ENCODE data around the gene COL28A1. TPM values are rescaled to one million over a fixed set of nuclear protein-coding genes. Genes with fewer than 3 reads are reported as not detected.
"Not testable (repeated sequence)": the region's sequence is repeated elsewhere in the genome, so short reads cannot be mapped to it uniquely, and the experiment has no call there.

Gene COL28A1
- total RNA-seq, 2 donors from 2014 or later = 0.09 TPM; not detected in 1

DNA sequence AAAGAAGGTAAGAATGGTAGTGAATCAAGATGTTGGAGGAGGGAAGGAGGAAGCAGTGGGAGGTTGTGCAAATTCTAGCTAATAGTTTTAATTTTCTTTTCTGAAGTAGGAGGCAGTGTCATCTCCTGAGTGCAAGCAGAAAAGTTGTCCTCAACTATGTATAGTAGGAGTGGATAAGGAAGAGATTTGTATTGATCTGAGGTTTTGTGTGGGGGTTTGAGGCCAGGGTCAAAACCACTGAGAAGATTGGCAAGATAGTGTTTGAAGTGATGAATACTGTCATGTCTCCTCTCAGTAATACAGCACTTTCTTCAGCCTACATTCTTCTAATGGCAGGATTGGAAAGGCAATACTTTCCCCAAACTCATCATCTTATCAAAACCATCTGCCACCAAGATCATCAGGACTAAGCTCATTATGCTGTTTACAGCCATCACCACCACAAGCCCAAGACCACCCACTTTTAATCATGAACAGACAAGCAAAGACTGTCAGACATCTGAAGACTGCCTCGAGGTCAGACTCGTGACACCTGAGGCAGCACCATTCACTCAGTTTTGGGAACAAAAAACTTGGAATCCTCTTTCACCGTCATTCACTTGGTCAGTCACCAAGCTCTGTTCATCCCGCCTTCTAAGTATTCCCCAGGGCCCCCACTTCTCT, 29.5 kb upstream of the COL28A1 start:
- DNase-seq (ENCODE audit: low spot score in 2 of 2) = no peak
- Mint-ChIP-seq H3K27ac (no peak overlapping the region), H3K9me3 (peaks cover 0 to 1% of the 10 kb centered on the region in 2 donors), H3K36me3 (peaks cover 14 to 24% of the 10 kb centered on the region in 2 donors)
- peak in 1 of 2 donors; percentile 10 for ATAC-seq

DNA sequence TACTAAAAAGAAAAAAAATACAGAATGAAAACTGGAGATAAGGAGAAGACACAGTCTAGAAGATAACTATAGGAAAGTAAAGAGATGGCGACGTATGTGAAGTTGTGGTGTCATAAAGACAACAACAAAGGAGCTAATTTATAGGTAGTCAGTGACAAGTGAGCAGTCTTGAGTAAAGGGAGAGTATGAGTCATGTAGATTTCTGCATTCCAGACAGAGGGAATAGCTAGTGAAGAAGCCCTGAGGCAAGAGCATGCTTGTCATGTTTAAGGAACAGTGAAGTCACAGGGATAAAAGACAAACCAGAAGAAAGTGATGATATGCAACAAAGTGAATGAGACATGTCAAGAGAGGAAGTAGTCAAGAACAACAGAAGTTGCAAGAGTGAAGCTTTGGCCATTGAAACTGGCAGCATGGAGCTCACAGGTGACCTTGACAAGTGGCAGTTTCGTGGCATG, 28.7 kb upstream of the COL28A1 start:
- DNase-seq (ENCODE audit: low spot score in 2 of 2) = no peak
- Mint-ChIP-seq H3K9me3 (peaks cover 0 to 4% of the 10 kb centered on the region in 2 donors), H3K27ac (no peak overlapping the region), H3K36me3 (peaks cover 13 to 16% of the 10 kb centered on the region in 2 donors)
- ATAC-seq = no peak

DNA sequence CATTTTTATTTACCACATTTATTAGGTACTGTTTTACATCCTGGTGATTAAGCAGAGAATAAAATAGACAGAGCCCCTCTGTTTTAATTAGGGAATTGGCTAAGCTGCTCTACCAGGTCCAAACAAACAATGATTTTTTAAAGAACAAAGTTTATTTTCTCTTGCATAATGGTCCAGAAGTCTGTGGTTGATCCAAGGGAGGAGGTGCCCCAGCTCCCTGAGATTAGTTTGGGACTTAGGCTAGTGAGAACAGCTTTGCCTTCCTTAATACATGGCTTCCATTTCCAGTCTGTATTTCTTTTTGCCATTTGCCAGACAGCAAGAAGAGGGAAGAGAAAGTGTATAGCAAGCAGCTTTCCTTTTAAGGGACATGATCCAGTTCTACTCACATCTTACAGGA, 28.1 kb upstream of the COL28A1 start:
- DNase-seq (ENCODE audit: low spot score in 2 of 2) = no peak
- Mint-ChIP-seq H3K9me3 (peaks cover 3 to 9% of the 10 kb centered on the region in 2 donors), H3K27ac (no peak overlapping the region), H3K36me3 (peaks cover 10 to 15% of the 10 kb centered on the region in 2 donors)
- ATAC-seq = no peak

DNA sequence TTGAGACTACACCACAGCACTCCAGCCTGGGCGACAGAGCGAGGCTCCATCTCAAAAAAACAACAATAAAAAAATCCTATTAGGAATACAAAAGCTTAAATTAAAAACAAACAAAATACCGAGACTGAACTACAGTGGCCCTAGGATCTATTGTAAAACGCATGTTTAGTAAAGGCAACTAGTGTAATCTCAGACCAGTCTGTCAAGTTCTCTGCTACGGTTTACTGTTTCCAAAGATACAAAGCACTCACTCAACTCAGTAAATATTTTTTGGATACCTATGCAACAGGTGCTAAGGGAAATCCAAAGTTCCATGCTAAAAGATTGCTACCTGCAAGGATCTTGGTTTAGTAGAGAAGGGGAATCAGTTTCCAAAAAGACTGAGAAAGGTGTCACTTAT, 27.6 kb upstream of the COL28A1 start:
- H3K36me3 Mint-ChIP-seq = peaks cover 15% of the 10 kb centered on the region in 2 donors
- ATAC-seq (no peak), DNase-seq (ENCODE audit: low spot score in 2 of 2) (no peak)
- H3K27ac Mint-ChIP-seq = no peak overlapping the region
- H3K9me3 Mint-ChIP-seq = peaks cover 6 to 13% of the 10 kb centered on the region in 2 donors

DNA sequence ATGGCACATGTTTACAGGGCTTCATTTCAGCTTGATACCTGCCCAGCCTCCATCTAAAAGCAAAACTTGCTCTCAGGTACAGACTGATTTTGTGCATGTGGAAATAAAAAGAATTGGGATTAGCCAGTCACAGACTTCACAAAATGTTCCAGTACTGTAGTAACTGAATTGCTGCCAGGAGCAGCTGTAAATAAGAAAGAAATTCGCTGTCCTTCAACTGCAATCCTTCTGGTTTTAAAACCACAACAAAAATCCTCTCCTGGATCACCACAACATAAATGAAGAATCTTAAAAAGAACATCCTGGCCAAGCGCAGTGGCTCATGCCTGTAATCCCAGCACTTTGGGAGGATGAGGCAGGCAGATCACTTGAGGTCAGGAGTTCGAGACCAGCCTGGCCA, 27.1 kb upstream of the COL28A1 start:
- no peak overlapping the region for H3K27ac Mint-ChIP-seq
- H3K9me3 Mint-ChIP-seq = peaks cover 9 to 13% of the 10 kb centered on the region in 2 donors
- DNase-seq (ENCODE audit: low spot score in 2 of 2) (no peak), ATAC-seq (no peak)
- peaks cover 15 to 20% of the 10 kb centered on the region in 2 donors for H3K36me3 Mint-ChIP-seq

DNA sequence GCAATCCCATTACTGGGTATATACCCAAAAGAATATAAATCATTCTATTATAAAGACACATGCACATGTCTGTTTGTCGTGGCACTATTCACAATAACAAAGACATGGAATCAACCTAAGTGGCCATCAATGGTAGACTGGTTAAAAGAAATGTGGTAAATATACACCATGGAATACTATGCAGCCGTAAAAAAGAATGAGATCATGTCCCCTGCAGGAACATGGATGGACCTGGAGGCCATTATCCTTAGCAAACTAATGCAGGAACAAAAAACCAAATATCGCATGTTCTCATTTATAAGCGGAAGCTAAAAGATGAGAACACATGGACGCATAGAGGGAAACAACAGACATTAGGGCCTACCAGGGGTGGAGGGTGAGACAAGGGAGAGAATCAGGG, 25.9 kb upstream of the COL28A1 start:
- not testable (repeated sequence) for DNase-seq (ENCODE audit: low spot score in 2 of 2); ATAC-seq; H3K27ac Mint-ChIP-seq
- H3K36me3 Mint-ChIP-seq = peaks cover 18 to 25% of the 10 kb centered on the region in 2 donors
- H3K9me3 Mint-ChIP-seq = peaks cover 13 to 17% of the 10 kb centered on the region in 2 donors

DNA sequence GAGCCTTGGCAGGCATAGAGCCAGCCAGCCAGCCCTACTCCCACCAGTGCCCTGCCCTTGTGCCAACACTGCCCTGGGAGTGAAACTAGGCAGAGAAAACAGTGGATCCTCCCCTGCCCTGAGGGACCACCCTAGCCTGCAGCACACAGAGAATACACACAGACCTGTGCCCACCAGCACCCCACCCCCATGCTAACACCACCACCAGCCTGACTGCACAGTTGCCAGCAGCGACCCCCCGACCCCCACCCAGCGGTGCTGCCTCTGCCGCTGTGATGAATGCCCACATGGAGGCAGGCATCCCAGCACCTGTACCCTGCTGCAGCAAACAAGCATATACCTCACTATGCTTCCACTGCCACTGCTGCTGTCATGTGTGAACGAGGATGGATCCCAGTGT, 21.6 kb upstream of the COL28A1 start:
- peaks cover 18 to 25% of the 10 kb centered on the region in 2 donors for H3K36me3 Mint-ChIP-seq
- no peak for ATAC-seq
- no peak overlapping the region for H3K27ac Mint-ChIP-seq
- H3K9me3 Mint-ChIP-seq = peaks cover 13 to 17% of the 10 kb centered on the region in 2 donors
- DNase-seq (ENCODE audit: low spot score in 2 of 2) = no peak

DNA sequence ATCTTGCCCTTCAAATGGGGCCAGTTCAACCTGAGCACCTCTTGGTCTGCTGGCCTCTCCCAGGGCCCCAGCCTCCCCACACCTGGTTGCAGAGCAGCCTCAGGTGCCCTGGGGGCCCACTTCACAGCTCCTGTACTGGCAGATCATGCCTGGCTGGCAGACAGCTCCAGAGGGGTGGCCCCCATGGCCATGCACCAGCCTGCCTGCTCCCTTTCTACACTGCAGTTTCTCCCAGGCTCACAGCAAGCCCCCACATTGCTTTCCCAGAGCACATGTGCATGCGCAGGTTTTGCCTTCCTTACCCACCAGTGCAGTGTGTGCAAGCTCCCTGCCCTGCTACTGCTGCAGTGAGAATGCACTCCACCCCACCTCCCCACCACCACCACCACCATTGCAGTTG, 21.2 kb upstream of the COL28A1 start:
- no peak for DNase-seq (ENCODE audit: low spot score in 2 of 2)
- Mint-ChIP-seq H3K27ac (no peak overlapping the region), H3K9me3 (peaks cover 13 to 17% of the 10 kb centered on the region in 2 donors)

DNA sequence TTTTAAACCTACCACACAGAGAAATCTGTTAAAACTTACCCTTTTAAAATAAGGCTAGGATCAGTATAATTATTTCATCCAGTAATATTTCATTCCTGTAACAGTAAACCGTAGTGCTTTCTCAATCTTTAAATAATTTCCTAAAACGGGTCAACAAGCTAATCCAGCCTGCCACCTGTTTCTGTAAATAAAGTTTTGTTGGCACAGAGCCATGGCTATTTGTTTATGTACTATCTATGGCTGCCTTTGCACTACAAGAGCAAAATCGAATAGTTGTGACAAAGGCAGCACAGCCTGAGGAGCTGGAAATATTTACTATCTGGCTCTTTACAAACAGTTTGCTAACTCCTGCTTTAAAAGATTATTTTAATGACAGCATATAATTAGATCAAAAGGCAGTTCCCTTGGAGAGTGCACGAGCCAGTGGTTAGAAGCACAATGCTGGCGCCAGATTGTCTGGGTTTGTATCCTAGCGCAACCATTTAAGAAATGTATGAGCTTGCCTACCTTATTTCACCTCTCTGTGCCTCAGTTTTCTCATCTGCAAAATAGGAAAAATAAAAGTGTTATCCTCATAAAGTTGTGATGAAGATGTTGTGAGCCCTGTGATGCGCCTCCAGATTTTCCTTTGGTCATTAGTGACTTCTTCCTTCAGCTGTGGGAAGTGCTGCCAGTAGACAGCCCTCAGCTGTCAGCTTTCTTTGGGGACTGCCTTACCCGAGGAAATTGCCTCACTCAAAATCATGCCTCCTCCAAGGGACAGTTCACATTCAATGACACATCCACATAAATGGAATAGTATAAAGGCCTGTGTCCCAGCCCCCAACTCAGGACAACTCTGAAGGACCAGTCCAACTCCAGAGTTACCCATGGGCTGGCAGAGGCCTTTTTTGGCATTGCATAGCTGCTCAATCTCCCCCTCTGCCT, 19.2 kb upstream of the COL28A1 start:
- Mint-ChIP-seq H3K36me3 (peaks cover 18 to 23% of the 10 kb centered on the region in 2 donors), H3K9me3 (peaks cover 13 to 14% of the 10 kb centered on the region in 2 donors), H3K27ac (no peak overlapping the region)
- no peak for DNase-seq (ENCODE audit: low spot score in 2 of 2)
- ATAC-seq = no peak

More for the DNA sequence above, 21.2 kb upstream of the COL28A1 start:
- peaks cover 18 to 25% of the 10 kb centered on the region in 2 donors for H3K36me3 Mint-ChIP-seq
- ATAC-seq = no peak

DNA sequence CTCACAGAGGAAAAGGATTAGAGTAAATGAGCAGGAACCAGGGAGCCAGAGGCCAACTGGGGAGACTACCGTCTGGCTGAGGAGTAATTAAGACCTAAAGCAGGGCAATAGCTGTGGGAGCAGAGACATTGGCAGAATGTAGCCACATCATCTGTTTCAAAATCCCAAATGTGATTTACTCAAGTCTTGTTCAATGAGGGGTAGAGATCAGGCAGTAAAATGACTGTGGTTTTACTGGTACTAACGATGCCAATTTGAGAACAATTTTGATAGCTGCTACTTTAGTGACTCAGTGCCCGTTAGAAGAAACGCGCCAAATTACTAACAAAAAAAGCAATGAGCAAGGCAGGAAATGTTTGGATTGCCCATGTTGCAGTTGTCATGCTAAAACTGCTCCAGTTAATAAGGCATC, 18.4 kb upstream of the COL28A1 start:
- DNase-seq (ENCODE audit: low spot score in 2 of 2) (no peak), ATAC-seq (no peak)
- Mint-ChIP-seq H3K9me3 (peaks cover 11 to 12% of the 10 kb centered on the region in 2 donors), H3K36me3 (peaks cover 16 to 17% of the 10 kb centered on the region in 2 donors), H3K27ac (no peak overlapping the region)

DNA sequence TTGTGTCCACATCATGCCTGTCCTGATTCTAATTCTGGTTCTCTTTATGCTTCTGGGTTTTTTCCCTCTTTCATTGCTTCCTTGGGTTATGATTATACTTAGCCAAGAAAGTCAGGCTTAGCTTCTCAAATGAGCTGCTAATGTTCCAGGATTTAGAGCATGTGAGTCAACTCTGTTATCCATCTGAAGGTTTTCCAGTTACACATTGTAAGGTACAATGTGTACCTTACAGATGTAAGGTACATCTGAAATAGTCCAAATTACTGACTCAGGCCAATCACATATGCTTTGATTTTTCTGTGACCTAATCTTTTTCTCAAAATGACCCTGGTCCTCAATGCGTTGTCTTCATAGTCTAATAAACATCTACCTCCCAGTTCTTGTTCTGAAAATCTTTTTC, 17.7 kb upstream of the COL28A1 start:
- H3K27ac Mint-ChIP-seq = no peak overlapping the region
- peaks cover 9 to 11% of the 10 kb centered on the region in 2 donors for H3K36me3 Mint-ChIP-seq
- DNase-seq (ENCODE audit: low spot score in 2 of 2) = no peak
- peaks cover 4 to 6% of the 10 kb centered on the region in 2 donors for H3K9me3 Mint-ChIP-seq
- ATAC-seq = no peak

DNA sequence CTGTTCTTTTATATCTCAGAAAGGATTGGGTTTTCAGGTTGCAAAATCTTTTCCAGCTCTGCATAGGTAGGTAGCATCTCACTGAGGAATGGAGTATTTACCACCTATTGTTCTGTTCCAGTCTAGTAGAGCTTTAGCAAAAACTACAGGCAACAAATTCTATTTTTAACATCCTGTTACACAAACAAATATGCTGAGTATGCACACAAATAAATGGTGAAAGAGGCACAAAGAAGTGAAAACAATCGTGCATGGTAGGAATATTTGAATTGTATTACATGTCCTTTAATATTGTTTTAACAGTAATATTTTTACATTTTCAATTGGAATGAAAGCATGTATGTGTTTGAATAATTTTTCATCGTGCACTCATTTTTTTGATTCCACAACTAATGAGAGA, 16.5 kb upstream of the COL28A1 start:
- DNase-seq (ENCODE audit: low spot score in 2 of 2) (no peak), ATAC-seq (no peak)
- no peaks in the 10 kb centered on the region for H3K36me3 Mint-ChIP-seq
- no peak overlapping the region for H3K27ac Mint-ChIP-seq
- H3K9me3 Mint-ChIP-seq = no peaks in the 10 kb centered on the region

DNA sequence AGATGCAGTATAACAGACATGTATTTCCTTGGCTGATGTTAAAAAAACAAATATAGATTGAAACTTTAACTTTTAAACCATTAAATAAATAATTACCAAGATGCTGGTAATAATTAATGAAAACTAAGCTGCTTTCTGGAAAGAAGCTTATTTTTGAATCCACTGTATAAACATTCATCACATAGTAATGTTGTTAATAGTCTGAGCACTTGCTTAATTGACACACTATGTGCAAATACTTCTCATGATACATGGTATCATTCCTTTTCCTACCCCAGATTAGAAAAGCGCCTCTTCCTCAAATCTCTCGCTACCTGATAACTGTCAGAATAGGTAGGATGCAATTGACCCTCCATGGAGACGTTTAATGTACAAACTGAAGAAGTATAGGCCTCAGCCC, 15.0 kb upstream of the COL28A1 start:
- Mint-ChIP-seq H3K36me3 (no peaks in the 10 kb centered on the region), H3K27ac (no peak overlapping the region), H3K9me3 (no peaks in the 10 kb centered on the region)
- ATAC-seq (no peak), DNase-seq (ENCODE audit: low spot score in 2 of 2) (no peak)

DNA sequence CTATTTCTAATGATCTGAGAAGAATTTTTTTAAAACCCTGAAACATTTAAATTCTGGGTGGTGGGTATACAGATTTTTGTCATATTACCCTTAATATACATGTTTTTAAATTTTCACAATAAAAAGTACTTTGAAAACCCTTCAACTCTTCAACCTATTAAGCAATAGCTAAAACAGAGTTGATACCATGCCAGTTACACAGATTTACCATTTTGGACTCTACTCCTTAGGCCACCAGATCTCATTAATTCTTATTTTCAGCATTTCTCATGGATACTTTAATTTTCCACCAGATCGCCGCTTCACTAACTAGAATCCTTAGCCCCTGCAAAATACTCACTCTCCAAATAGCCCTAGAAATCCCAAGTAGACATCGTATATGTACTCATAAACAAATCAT, 12.7 kb upstream of the COL28A1 start:
- DNase-seq (ENCODE audit: low spot score in 2 of 2) = no peak
- ATAC-seq = no peak
- no peaks in the 10 kb centered on the region for H3K9me3 Mint-ChIP-seq
- H3K27ac Mint-ChIP-seq = no peak overlapping the region
- no peaks in the 10 kb centered on the region for H3K36me3 Mint-ChIP-seq

DNA sequence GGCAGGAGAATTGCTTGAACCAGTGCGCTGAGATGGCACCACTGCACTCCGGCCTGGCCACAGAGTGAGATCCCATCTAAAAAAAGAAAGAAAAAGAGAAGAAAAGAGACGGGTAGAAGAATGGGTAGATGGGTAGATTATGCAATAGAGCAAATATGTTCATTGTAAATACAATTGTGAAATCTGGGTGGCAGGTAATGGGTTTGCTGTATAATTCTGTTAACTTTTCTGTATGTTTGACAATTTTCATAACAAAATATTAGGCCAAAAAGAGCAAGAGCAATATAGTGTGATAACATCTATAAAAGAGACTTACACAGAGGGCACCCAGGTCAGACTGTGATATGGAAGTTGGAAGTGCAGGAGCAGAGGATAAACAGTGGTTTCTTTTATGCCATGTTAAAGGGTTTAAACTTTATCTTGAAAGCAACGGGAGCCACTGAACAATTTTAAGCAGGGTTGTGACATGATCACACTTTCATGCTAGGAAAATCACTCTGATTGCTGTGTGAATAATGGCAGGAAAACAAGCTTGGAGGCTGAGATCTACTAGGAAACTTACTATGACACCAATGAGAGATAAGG, 6.7 kb upstream of the COL28A1 start:
- no peak for ATAC-seq
- Mint-ChIP-seq H3K36me3 (no peaks in the 10 kb centered on the region), H3K27ac (no peak overlapping the region), H3K9me3 (no peaks in the 10 kb centered on the region)
- no peak for DNase-seq (ENCODE audit: low spot score in 2 of 2)

DNA sequence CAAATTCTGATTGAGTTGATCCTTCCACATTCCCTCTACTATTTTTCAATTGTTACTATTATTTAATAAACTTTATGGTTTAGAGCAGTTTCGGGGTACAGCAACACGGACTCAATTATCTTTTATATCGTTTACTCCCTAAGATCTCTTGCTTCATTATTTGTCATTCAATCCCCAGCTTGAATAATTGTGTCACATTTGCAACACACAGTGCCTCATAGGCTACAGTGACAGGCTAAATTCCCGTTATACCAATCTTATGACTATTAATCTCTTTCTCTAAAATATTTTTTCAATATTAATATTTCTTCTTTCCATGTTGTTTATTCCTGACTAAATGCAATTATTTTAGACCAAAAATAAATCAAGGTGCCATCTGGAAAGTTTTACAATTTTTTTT, 4.0 kb upstream of the COL28A1 start:
- no peaks in the 10 kb centered on the region for H3K36me3 Mint-ChIP-seq
- H3K9me3 Mint-ChIP-seq = no peaks in the 10 kb centered on the region
- H3K27ac Mint-ChIP-seq = no peak overlapping the region
- DNase-seq (ENCODE audit: low spot score in 2 of 2) = no peak
- no peak for ATAC-seq

DNA sequence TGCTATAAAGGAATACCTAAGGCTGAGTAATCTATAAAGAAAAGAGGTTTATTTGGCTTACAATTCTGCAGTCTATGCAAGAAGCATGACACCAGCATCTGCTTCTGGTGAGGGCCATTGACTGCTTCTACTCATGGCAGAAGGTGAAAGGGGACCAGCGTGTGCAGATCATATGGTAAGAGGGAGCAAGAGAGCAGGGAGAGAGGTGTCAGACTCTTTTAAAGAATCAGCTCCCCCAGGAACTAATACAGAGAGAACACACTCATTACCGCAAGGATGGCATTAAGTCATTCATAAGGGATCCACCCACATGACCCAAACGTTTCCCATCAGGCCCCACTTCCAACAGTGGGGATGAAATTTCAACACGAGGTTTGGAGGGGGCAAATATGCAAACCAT, 3.5 kb upstream of the COL28A1 start:
- H3K27ac Mint-ChIP-seq = no peak overlapping the region
- DNase-seq (ENCODE audit: low spot score in 2 of 2) (no peak), ATAC-seq (no peak)
- no peaks in the 10 kb centered on the region for H3K36me3 Mint-ChIP-seq
- no peaks in the 10 kb centered on the region for H3K9me3 Mint-ChIP-seq
